B cell (primary cell): ENCODE results near the gene CILP2.

ENCODE experiments used
- CTCF ChIP-seq: fragments of 200-600 bp; IDR thresholded peaks from one replicate; pipeline ENCODE4 v1.8.0; 2022; ENCODE audit warnings: antibody characterized with exemption, mild to moderate bottlenecking
- EZH2 ChIP-seq: IDR thresholded peaks from 2 replicates; pipeline ENCODE4 v1.6.1; 2012; ENCODE audit warnings: borderline replicate concordance, low read depth, mild to moderate bottlenecking, moderate library complexity, low read length; ENCODE audit not compliant: insufficient read depth, poor library complexity, severe bottlenecking

GRCh38 chr19:19580418-19580817 lies 42.4 kb downstream of the CILP2 start:
- TF ChIP-seq CTCF (no peak), EZH2 (no peak)
